Measurements from ENCODE around the gene SHOC2.

DNA sequence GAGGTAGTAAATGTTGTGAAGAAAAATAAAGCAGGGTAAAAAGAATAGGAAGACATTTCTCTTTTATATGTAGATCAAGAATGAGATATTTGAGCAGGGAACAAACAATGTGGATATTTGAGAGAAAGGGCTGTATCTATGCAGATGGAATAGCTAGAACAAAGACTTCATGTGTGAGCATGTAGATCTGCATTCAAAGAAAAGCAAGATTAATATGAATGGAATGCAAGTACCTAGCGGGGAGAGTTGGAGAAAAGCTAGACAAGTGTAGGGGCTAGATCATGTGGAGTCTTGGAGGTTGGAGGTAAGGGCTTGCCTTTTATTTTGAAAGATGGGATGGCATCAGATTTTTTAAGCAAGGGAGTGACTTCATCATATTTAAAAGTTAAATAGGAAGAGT is 27.1 kb downstream of the SHOC2 start:
- TF ChIP-seq, protein P1, sequence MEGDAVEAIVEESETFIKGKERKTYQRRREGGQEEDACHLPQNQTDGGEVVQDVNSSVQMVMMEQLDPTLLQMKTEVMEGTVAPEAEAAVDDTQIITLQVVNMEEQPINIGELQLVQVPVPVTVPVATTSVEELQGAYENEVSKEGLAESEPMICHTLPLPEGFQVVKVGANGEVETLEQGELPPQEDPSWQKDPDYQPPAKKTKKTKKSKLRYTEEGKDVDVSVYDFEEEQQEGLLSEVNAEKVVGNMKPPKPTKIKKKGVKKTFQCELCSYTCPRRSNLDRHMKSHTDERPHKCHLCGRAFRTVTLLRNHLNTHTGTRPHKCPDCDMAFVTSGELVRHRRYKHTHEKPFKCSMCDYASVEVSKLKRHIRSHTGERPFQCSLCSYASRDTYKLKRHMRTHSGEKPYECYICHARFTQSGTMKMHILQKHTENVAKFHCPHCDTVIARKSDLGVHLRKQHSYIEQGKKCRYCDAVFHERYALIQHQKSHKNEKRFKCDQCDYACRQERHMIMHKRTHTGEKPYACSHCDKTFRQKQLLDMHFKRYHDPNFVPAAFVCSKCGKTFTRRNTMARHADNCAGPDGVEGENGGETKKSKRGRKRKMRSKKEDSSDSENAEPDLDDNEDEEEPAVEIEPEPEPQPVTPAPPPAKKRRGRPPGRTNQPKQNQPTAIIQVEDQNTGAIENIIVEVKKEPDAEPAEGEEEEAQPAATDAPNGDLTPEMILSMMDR (IDR thresholded peaks at IDR 0.05; ENCODE audit: low read depth, low read length): no peak
- TF ChIP-seq POLR2A (IDR thresholded peaks at IDR 0.05; ENCODE audit: extremely low read depth, insufficient read length): no peak
- TF ChIP-seq, protein P2, sequence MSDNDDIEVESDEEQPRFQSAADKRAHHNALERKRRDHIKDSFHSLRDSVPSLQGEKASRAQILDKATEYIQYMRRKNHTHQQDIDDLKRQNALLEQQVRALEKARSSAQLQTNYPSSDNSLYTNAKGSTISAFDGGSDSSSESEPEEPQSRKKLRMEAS (IDR thresholded peaks at IDR 0.05; ENCODE audit: low read depth, low read length): no peak
